Measurements from ENCODE around the gene TM9SF2.

Gene TM9SF2

GRCh38 chr13:99580500-99581268 lies 79.4 kb downstream of the TM9SF2 start:
- DNase-seq = no peak

GRCh38 chr13:99582511-99582910 lies 81.2 kb downstream of the TM9SF2 start:
- no peak for DNase-seq

- DNase-seq = no peak
Observed at GRCh38 chr13:99585609-99586008, 84.3 kb downstream of the TM9SF2 start.

- no peak for DNase-seq
Observed at GRCh38 chr13:99587021-99587420, 85.7 kb downstream of the TM9SF2 start.

- no peak for DNase-seq
Observed at GRCh38 chr13:99587893-99588606, 86.8 kb downstream of the TM9SF2 start.

- no peak for DNase-seq
Observed at GRCh38 chr13:99589575-99589974, 88.3 kb downstream of the TM9SF2 start.

- DNase-seq = no peak
Observed at GRCh38 chr13:99590519-99591011, 89.3 kb downstream of the TM9SF2 start.

- DNase-seq = no peak
Observed at GRCh38 chr13:99596180-99596579, 94.9 kb downstream of the TM9SF2 start.

GRCh38 chr13:99600318-99600717 lies 99.0 kb downstream of the TM9SF2 start:
- no peak for DNase-seq

GRCh38 chr13:99601535-99601934 lies 100.3 kb downstream of the TM9SF2 start:
- DNase-seq = no peak

GRCh38 chr13:99604636-99605035 lies 103.4 kb downstream of the TM9SF2 start:
- no peak for DNase-seq

GRCh38 chr13:99605420-99606323 lies 104.4 kb downstream of the TM9SF2 start:
- no peak for DNase-seq

GRCh38 chr13:99606324-99607066 lies 105.2 kb downstream of the TM9SF2 start, which contains the start of gene CLYBL:
CLYBL (plus strand) TSS chr13:99606690.
- peak; percentile 67 for DNase-seq

GRCh38 chr13:99608345-99608744 lies 107.1 kb downstream of the TM9SF2 start:
- DNase-seq = no peak

GRCh38 chr13:99610702-99611289 lies 109.5 kb downstream of the TM9SF2 start:
- no peak for DNase-seq
